Activated CD8-positive, alpha-beta memory T cell treated with anti-CD3 and anti-CD28 coated beads for 4 hours (primary cell): ENCODE measurements around the gene PCDH9.
"Not testable (repeated sequence)": the region's sequence is repeated elsewhere in the genome, so short reads cannot be mapped to it uniquely, and the experiment has no call there.

Experiments used
- DNase-seq, 2 donors: peaks; one replicate each; pipeline ENCODE4 v3.0.0-alpha.2; 2020; ENCODE audit warnings: low read depth in 2 of 2

The PCDH9 gene

DNA sequence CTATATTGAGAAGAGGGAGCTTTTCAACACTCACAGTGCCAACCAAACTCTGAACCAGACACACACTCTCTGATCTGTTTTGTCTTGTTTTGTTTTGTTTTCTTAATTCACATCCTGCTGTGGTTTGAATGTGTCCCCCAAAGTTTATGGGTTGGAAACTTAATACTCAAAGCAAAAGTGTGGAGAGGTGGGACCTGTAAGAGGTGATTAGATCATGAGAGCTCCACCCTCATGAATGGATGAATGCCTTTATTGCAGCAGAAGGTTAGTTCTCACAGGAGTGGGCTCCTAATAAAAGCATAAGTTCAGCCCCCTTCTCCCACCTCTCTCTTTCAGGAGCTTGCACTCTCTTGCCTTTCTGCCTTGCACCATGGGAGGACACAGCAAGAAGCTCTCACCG is 957.1 kb downstream of the PCDH9 start:
- DNase-seq: no peak

DNA sequence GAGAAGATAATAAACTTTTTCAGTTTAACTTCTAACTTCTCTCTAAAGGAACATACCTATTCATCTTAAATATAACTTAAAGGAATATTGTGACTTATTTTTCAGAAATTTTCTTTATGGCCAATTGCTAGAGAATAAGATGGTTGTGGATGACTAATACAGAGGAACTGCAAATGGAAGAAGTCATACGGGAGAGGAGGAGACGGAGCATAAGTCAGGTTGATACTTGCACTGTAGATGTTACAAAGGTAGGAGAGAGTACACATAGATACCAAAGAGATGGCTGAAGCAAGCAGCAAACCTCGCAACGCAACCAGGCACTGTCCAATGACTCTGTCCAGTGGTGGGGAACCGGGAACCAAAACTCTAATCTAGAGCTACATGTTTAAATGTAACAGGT is 963.4 kb downstream of the PCDH9 start:
- no peak for DNase-seq

DNA sequence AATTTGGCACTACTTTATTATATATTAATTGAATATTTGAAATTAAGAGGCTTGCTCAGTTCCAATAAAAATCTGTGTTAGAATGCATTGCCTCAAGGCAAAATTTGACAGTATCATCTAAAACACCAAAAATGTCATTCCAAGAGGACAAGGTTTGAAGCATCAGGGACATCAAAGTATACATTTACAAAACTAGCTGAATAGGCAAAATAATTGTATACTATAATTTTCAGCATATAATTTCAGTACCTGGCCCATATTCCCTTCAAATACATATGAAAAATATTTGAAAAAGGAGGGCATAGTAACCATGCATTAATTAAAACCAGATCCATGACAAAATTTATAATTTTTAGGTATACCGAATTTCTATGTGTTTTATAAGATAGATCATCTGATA is 963.8 kb downstream of the PCDH9 start:
- DNase-seq: no peak

DNA sequence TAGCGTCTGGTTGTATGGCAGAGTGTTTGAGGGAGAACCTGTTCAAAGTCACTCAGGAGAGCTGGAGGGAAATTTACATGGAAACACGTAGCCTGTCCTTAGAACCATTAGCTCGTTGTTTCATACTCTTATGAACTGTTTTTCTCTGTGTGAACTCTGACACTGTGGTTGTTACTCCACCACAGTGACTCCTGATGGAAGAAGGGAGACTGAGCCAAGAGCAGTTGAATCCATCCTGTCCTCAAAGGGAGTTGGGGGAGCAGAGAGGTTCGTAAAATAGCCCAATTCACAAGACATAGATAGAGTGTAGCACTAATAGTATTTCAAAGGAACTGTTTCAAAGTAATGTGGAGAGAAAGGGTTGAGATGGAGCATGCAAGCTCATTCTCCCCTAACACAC is 964.8 kb downstream of the PCDH9 start:
- no peak for DNase-seq

DNA sequence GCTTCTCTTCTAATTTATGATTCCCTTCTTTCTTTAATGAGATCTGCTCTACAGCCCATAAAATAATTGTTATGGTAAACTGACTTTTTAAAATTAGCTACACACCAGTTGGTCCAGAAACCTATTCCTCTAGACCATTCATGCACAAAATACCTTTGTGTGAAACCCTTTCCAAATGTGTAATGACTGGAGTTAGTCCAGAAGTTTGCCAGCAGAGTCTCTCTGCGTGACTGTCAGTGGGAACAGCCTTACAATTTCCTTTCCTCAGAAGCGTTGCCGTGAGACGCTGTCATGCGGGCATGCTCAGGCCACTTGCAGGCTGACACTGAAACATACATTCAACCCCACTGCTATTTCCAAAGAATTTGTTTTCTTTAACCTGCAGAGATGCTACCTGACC is 965.2 kb downstream of the PCDH9 start:
- DNase-seq: no peak

DNA sequence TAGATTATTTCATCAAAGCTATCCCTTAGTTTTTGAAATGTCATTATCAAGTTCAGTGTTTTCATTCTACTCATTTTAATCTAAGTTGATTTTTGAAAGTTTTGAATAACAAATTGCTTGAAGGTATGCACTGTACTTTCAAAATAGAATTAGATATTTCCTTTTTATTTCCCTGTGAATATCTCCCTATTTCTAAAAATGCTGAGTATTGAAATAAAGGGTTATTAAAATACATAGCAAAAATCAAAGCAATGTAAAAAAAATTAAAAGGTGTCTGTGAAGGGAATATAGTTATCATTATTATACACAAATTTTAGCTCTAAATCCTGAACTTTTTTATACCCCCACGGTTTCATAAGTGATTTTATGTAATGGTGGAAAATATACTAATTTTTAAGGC is 967.8 kb downstream of the PCDH9 start:
- DNase-seq: no peak

DNA sequence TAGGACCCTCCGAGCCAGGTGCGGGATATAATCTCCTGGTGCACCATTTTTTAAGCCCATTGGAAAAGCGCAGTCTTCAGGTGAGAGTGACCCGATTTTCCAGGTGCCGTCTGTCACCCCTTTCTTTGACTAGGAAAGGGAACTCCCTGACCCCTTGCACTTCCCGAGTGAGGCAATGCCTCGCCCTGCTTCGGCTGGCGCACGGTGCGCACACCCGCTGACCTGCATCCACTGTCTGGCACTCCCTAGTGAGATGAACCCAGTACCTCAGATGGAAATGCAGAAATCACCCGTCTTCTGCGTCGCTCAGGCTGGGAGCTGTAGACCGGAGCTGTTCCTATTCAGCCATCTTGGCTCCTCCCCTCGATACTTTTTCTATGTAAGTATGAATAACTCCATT is 970.7 kb downstream of the PCDH9 start:
- not testable (repeated sequence) for DNase-seq
